Glomerular endothelial cell (primary cell): ENCODE data around the gene HAGH. TPM values are rescaled to one million over a fixed set of nuclear protein-coding genes. Genes with fewer than 3 reads are reported as not detected.

Source experiments
- DNase-seq: peaks from one replicate; pipeline ENCODE4 v3.0.0-alpha.2; 2011; ENCODE audit warnings: low read depth, low spot score; ENCODE audit errors: extremely low read depth
- total RNA-seq: library from RNA; depleted of rRNA; stranded (reverse); fragments of >200 nt; gene quantifications from 2 replicates; pipeline ENCODE4 v1.2.3, GENCODE V29; 2015

The HAGH gene
- total RNA-seq, 1 donor from 2014 or later: 91.5 TPM

- DNase-seq: no peak
Observed at GRCh38 chr16:1832838-1833454, 6.3 kb upstream of the HAGH start.

GRCh38 chr16:1831186-1832075 is 4.8 kb upstream of the HAGH start:
- no peak for DNase-seq

GRCh38 chr16:1830213-1830612 is 3.6 kb upstream of the HAGH start:
- no peak for DNase-seq

- no peak for DNase-seq
Observed at GRCh38 chr16:1828645-1829410, 2.2 kb upstream of the HAGH start.

- no peak for DNase-seq
Observed at GRCh38 chr16:1825864-1826690, 548 bp downstream of the HAGH start.

- no peak for DNase-seq
Observed at GRCh38 chr16:1825381-1825863, 1.2 kb downstream of the HAGH start.

- DNase-seq: peak; percentile 20
Observed at GRCh38 chr16:1823821-1824220, 2.8 kb downstream of the HAGH start.

- DNase-seq: no peak
Observed at GRCh38 chr16:1822801-1823200, 3.8 kb downstream of the HAGH start.

GRCh38 chr16:1821861-1822611 is 4.6 kb downstream of the HAGH start:
- no peak for DNase-seq

- no peak for DNase-seq
Observed at GRCh38 chr16:1820946-1821290, 5.7 kb downstream of the HAGH start.

- no peak for DNase-seq
Observed at GRCh38 chr16:1820096-1820945, 6.3 kb downstream of the HAGH start.

GRCh38 chr16:1819611-1820010 is 7.0 kb downstream of the HAGH start:
- no peak for DNase-seq

- DNase-seq: no peak
Observed at GRCh38 chr16:1818873-1819525, 7.6 kb downstream of the HAGH start.

GRCh38 chr16:1818204-1818872 is 8.3 kb downstream of the HAGH start:
- no peak for DNase-seq

- no peak for DNase-seq
Observed at GRCh38 chr16:1817716-1818115, 8.9 kb downstream of the HAGH start.

- DNase-seq: no peak
Observed at GRCh38 chr16:1817276-1817589, 9.4 kb downstream of the HAGH start.

GRCh38 chr16:1816396-1817275 is 10.0 kb downstream of the HAGH start:
- DNase-seq: no peak
